Measurements from ENCODE around the gene RARG.
"Not testable (repeated sequence)": the region's sequence is repeated elsewhere in the genome, so short reads cannot be mapped to it uniquely, and the experiment has no call there.

Gene RARG

DNA sequence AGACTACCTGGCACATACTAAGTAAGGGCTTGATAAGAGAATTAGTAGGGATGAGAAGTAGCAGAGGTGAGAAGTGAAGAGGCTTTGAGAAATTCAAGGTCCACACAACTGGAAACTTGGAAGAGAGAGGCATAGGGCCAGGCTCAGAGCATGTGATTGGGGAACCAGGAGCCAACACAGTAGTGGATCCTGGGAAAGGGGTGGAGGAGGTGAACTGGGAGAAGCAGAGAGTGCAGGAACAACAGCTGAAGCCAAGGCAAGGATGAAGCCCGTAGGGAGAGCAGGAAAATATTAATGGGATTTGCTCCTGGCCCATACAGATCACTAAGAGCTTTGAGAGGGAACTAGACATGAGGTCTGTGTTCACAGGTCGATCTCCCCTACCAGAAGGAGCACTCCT is 23.6 kb downstream of the RARG start:
- no peak for DNase-seq (ENCODE audit: low spot score)

- DNase-seq (ENCODE audit: low spot score): no peak
Measured at GRCh38 chr12:53207042-53207441, 25.0 kb downstream of the RARG start, which contains the start of gene ITGB7. Gene ITGB7, minus strand, starts transcription at chr12:53207251. Its CDS starts 6,808 bp downstream, at chr12:53200443.

- no peak for DNase-seq (ENCODE audit: low spot score)
Measured at GRCh38 chr12:53205747-53206419, 26.1 kb downstream of the RARG start.

- DNase-seq (ENCODE audit: low spot score): no peak
Measured at GRCh38 chr12:53204351-53204750, 27.7 kb downstream of the RARG start.

DNA sequence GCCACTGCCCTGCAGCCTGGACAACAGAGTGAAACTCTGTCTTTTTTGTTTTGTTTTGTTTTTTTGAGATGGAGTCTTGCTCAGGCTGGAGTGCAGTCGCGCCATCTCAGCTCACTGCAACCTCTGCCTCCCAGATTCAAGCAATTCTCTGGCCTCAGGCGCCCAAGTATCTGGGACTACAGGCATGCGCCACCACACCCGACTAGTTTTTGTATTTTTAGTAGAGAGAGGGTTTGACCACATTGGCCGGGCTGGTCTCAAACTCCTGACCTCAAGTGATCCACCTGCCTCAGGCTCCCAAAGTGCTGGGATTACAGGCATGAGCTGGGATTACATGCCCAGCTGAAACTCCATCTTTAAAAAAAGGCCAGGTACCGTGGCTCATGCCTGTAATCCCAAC is 29.7 kb downstream of the RARG start:
- DNase-seq (ENCODE audit: low spot score): not testable (repeated sequence)

DNA sequence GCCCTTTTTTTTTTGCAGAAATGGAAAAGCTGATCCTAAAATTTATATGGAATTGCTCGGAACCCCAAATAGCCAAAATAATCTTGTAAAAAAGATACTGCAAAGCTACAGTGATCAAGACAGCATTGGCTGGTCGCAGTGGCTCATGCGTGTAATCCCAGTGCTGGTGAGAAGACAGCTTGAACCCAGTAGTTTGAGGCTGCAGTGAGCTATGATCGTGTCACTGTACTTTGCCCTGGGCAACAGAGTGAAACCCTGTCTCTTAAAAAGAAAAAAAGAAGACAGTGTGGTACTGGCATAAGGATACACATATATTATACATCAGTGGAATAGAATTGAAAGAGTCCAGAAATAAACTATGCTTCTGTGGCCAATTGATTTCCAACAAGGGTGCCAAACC is 30.4 kb downstream of the RARG start:
- no peak for DNase-seq (ENCODE audit: low spot score)

DNA sequence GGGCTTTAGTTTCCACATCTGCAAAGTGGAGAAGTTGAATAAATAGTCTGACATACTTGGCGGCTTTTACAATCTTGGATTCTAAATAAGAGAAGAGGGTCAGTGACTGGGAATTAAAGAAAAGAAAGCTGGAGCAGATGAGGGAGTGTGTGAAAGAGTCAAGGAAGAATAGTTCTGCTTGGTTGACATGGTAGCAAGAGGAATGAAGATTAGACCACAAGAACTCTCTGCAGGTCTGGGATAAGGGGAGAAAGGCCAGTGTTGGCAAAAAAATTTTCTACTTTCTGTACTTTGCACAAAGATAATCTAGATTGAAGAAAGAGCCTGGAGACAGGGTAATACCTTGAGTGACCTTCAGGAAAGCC is 30.9 kb downstream of the RARG start:
- DNase-seq (ENCODE audit: low spot score): no peak

DNA sequence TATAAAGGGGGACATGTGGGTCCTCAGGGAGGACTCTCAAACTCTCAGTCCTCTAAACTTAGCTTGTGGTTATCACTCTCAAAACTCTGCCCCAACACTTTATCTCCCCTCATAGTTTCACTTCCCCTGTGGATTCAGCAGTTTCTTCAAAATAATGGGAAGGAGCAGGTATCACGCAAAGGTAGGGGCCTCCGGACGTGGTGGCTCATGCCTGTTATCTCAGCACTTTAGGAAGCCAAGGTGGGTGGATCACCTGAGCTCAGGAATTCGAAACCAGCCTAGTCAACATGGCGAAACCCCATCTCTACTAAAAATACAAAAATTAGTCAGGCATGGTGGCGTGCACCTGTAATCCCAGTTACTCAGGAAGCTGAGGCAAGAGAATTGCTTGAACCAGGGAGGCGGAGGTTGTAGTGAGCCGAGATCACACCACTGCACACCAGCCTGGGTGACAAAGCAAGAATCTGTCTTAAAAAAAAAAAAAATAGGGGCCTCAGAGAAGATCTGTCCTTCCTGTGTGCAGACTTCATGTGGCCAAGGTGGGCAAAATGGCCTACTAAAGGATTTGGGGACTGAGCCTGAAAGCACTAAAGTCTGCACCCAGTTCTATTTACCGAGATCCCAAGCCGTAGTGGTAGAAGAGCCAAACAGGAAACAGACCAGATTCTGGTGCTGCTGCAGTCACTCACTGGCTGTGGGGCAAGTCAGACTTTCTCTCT is 31.4 kb downstream of the RARG start:
- peak; percentile 52 for DNase-seq (ENCODE audit: low spot score)

DNA sequence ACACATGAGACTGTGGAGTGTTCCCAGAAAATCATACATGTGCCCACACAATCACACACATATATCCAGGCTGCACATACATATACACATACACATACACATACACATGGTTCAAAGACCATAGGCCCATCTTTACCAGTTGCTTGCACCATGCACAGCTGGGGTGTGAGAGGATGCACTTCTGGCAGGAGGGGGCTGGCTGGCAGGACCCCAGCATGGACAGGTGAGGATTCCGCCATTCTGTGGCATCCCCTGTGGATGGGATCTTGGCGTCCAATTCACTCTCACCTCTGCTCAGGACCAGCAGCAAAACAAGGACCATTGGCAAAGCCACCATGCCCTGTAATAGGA is 31.9 kb downstream of the RARG start:
- no peak for DNase-seq (ENCODE audit: low spot score)

- no peak for DNase-seq (ENCODE audit: low spot score)
Measured at GRCh38 chr12:53199700-53200099, 32.3 kb downstream of the RARG start.

DNA sequence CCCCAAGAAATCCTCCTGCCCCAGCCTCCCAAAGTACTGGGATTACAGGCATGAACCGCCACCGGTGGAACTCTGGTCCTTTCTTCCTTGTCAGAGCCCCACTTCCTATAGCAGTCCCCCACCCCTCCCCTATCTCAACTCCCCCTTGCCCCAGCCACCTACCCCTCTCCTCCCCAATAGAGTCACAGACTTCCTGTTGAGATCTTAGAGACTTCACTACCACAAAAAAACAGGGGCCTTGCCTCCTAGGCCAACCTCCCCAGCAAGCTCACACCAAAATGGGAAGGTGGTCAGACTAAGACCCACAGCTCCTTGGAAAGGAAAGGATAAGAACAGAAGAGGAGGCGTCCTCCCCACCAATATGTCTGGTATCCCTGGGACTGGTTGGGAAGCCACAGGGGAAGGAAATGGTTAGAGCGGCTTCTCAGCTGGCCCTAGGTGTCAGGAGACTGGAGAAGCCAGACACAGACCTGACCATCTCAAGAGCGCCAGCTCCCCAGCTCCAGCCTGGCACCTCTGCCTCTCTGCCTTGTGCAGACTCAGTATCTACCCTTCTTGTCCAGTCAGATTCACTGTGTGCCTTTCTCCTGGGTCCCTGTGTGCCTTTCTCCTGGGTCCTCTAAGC is 33.4 kb downstream of the RARG start:
- no peak for DNase-seq (ENCODE audit: low spot score)

GRCh38 chr12:53197011-53197640 is 34.9 kb downstream of the RARG start:
- DNase-seq (ENCODE audit: low spot score): no peak

DNA sequence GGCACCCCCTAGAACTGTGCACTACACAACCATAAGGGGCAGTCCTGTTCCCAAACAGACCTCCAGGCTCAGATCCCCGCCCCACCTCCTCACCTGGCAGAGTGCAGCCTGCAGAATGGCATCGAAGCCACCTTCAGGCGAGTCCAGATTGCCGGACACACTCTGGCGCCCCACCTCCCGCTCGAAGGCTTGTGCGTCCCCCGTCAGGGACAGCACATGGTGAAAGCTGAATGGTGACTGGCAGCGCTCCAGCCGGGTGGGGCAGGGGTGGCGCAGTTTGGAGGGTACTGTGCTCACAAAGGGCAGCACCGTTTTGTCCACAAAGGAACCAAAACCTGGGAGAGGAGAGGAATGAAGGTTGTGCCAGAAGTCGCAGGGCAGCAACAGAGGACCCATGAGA is 35.5 kb downstream of the RARG start:
- no peak for DNase-seq (ENCODE audit: low spot score)

DNA sequence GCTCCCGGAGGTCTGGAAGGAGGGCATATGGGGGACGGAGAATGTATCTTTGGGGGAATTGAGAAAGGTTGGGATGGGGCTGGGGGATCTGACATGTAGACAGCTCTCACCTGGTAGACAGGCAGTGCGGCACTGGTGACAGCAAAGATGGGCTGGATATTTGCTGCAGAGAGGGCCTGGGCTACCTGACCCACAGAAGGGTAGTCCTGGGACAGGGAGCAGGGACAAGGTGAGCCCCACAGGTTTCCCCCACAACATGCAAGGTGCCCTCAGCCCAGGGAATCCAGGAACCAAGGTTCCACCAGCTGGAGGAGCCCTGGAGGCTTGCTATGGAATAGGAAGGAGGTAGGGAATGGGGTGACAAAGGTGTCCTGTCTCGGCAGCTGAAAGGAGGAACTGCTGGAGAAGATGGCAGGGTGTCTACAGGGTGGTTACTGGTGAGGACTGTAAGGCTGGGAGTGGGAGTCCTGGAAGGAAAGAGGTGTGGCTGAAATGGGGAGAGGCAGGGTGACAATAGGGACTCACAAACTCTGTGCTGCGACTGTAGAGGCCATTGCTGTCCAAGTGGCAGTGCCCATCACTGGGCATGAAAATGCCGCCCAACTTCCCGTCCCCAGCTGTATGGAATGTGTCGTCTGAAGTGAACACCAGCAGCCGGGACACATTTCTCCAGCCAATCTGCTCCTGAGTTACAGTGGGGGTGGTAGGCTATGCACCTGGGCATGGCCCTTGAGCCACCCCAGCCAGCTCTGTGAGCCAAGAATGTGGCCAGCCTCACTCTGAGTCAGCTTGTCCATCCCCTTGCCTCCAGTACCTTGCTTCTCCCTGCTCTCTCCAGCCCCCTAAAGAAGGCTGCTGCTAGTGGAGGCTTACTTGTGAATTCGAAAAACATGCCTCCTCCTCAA is 36.2 kb downstream of the RARG start:
- DNase-seq (ENCODE audit: low spot score): no peak

GRCh38 chr12:53194973-53195372 is 37.0 kb downstream of the RARG start:
- no peak for DNase-seq (ENCODE audit: low spot score)

DNA sequence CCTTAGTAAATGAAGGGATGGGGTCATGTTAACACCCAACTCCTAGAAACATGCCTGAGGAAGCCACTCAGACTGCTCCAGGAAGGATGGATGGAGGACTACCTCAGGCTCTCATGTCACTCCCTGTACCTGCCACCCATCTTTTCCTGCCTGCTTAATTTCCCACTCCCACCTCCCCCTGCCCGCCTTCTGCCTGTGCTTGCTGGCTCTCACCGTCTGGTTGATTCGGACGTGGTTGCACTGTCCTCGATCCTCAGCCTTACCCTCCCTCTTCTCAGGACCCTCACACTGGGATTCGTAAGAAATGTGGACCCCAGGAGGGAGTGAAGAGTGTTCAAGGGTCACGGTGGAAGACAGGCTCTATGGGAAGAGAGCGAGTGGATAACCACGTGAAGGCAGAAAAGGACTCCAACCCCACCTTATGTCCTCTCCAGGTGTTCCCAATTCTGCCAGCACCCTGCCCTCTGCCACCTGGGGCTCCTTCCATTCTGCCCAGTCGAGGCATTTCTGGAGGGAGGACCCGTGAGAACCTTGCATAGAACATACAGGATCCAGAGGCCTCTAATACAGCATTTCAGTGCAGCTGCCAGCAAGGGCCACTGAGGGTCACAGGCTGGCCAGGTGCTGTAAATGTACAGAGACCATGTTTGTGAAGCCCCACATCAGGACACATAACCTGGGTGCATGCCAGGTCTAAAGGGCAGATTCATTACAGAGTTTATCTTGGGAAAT is 37.9 kb downstream of the RARG start:
- no peak for DNase-seq (ENCODE audit: low spot score)

DNA sequence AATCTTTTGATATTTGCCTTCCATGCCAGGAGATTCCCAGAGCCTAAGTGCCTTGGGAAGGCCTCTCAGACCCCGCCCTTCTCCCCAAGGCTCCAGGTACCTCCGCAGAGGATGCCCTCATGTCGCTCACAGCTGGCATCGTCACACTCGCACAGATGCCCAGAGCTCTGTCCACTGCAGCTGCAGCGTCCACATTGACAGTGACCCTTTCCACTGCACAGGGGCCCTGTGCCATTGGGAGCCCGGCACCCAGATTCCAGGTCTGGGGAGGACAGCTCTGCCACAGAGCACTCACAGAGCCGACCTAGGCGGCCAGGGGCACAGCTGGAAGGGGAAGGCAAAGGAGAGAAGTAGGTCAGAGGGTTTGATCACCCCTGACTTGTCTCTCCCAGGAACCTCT is 39.0 kb downstream of the RARG start:
- DNase-seq (ENCODE audit: low spot score): no peak

DNA sequence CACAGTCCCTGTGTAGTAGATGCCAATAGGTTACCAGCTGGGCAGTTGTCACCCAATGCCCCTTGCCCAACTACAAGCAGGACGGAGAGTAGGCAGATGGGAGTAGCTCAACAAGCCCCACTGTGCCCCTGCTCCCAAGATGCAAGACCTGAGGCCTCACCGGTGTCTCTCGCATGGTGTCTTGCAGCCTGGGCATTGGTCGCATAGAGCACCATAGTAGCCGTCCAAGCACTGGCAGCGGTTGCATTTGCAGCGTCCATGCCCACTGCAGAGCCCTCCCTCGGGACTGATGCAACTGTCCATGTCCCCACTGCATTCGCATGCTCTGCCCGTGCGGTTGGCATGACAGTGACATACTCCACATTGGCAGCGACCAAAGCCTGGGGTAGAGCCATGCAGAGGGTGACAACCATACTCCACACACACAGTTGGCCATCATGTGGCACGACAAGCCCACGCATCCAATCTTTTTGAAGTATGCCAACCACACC is 39.4 kb downstream of the RARG start:
- no peak for DNase-seq (ENCODE audit: low spot score)

- DNase-seq (ENCODE audit: low spot score): no peak
Measured at GRCh38 chr12:53191885-53192530, 40.0 kb downstream of the RARG start.

DNA sequence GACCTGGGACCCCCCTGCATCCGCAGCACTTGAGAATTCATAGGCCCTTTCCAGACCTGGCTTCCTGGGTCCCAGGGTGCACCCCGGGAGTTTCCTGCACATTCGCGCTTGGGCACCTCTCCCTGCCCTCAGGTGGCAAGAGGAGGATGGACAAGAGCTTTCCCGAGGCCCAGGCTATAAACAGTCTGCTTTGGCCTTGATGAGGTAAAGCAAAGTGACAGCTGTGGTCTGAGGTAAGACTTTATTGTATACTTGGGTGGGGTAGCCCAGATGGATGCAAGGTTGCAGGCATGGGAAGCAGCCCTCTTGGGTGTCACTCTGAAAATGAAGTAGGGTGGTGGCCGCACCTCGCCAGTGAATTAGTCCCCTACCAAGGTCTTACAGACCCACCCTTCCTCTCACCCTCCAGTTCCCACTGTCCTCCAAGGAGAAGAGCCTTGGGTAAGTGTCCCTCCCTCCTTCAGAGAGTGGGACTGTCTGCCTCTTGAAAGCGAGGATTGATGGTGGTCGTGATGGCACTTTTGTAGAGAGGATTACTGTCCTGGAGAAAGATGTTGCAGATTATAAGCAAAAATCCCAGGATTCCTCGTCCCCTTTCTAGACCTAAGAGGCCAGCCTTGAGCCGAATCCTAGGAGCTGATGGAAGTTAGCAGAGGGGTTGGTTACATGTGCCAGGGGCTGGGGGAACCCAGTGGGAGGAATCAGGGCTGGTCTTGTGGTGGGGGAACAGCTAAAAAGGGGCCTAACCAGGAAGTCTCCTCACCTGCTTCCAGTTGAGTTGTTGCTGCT is 40.7 kb downstream of the RARG start:
- no peak for DNase-seq (ENCODE audit: low spot score)

All from Ammon's horn (tissue), 1 donor.